Muscle layer of colon (tissue), 2 donors: ENCODE results near the gene NFAT5.
"Not testable (repeated sequence)": the region's sequence is repeated elsewhere in the genome, so short reads cannot be mapped to it uniquely, and the experiment has no call there.

Experiments
- H3K27ac ChIP-seq: one replicate; pipeline ENCODE4 v1.7.0; 2013; ENCODE audit warnings: low read depth, mild to moderate bottlenecking, low read length, moderate library complexity
- H3K27me3 ChIP-seq, 2 donors: one replicate each; pipeline ENCODE4 v1.7.0; 2013; ENCODE audit warnings: low read length in 2 of 2, mild to moderate bottlenecking in 2 of 2; ENCODE audit not compliant: insufficient read depth in 2 of 2, control insufficient read depth in 1 of 2
- H3K36me3 ChIP-seq: one replicate; pipeline ENCODE4 v1.7.0; 2013; ENCODE audit warnings: mild to moderate bottlenecking, low read length; ENCODE audit not compliant: insufficient read depth
- H3K4me1 ChIP-seq: one replicate; pipeline ENCODE4 v1.7.0; 2013; ENCODE audit warnings: mild to moderate bottlenecking, low read length; ENCODE audit not compliant: insufficient read depth
- H3K4me3 ChIP-seq, 2 donors: one replicate each; pipeline ENCODE4 v1.7.0; 2013; ENCODE audit warnings: low read length in 2 of 2, low read depth in 1 of 2, mild to moderate bottlenecking in 1 of 2, moderate library complexity in 1 of 2
- H3K9ac ChIP-seq: one replicate; pipeline ENCODE4 v1.7.0; 2013; ENCODE audit warnings: low read length
- H3K9me3 ChIP-seq: one replicate; pipeline ENCODE4 v1.7.0; 2013; ENCODE audit warnings: mild to moderate bottlenecking, low read length
- donor health status: abdominal sarcoma.
- donor health status: Adenocarcinoma of cecum.

Gene NFAT5

DNA sequence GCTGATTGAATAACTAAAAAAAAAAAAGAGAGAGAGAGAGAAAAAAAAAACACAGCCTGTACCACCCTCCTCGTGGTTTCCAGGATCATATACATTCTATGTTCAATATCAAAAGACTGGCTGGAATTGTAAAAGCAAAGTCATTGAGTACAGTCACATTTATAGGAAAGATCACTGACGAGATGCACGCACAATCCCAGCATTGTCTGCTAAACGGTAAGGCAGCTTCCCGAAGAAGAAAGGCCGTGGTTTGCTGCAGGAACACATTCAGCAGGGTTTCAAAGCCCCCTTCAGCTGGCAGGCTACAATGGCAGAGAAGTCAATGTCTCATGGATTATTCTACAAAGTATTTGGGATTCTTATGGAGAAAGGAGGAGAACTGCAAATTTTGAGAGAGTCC is 151.3 kb downstream of the NFAT5 start:
- no peaks in the 10 kb centered on the region for H3K4me1 ChIP-seq
- H3K9me3 ChIP-seq: no peaks in the 10 kb centered on the region
- no peak overlapping the region for H3K27ac ChIP-seq
- H3K9ac ChIP-seq: no peak overlapping the region
- H3K36me3 ChIP-seq: peaks cover 26% of the 10 kb centered on the region
- H3K27me3 ChIP-seq: no peaks in the 10 kb centered on the region
- no peak overlapping the region for H3K4me3 ChIP-seq

DNA sequence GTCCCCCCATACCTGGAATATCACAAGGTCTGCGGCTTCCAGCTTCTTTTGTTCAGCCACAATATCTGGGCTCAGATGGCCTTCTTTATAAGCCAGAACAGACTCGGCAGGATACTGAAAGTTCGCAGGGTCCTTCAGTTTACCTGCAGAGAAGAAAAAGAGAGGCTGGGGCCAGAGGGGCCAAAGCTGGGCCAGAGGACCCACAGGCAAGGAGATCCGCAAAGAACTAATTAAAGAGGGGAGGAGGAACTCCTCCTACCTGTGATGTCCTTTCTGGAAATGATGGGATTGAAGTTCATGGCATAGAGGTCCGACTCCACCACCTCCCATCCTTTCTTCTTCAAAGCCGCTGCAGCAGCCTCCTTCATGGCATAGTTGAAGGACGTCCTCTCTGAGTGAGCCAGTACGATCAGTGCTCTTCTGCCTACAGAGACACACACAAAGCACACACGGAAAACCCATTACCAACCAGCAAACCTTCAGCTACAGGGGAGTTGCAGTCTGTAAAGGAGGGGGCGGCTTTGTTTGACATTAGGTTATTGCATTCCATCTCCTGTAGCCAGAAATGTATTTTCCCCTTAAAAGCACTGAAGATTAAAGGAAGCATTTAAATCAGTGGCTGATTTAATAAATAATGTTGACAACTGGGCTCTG is 152.5 kb downstream of the NFAT5 start:
- Histone ChIP-seq H3K9ac (no peak overlapping the region), H3K9me3 (no peaks in the 10 kb centered on the region), H3K27ac (no peak overlapping the region), H3K4me3 (no peak overlapping the region), H3K4me1 (no peaks in the 10 kb centered on the region), H3K27me3 (no peaks in the 10 kb centered on the region), H3K36me3 (peaks cover 15% of the 10 kb centered on the region)

DNA sequence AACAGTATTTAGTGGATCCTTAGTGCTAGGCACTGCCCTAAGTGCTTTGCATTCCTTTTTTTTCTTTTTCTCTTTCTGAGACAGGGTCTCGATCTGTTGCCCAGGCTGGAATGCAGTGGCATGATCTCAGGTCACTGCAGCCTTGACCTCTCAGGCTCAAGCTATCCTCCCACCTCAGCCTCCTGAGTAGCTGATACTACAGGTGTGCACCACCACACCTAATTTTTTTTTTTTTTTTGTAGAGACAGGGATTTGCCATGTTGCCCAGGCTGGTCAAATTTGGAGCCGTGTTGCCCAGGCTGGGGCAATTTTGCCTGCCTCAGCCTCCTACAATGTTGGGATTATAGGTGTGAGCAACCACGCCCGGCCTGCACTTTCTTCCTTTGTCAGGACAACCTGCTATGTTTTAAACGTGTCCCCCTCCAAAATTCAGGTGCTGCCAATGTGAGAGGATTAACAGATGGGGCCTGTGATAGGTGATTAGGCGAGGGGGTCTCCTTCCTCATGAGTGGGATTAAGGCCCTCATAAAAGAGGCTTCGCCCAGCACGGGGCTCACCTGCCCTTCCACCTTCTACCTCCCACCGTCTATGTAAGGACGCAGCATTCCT is 155.2 kb downstream of the NFAT5 start:
- Histone ChIP-seq H3K4me3 (no peak overlapping the region), H3K27me3 (no peaks in the 10 kb centered on the region), H3K9ac (no peak overlapping the region), H3K9me3 (no peaks in the 10 kb centered on the region), H3K36me3 (peaks cover 8% of the 10 kb centered on the region), H3K4me1 (peaks cover 2% of the 10 kb centered on the region), H3K27ac (no peak overlapping the region)

DNA sequence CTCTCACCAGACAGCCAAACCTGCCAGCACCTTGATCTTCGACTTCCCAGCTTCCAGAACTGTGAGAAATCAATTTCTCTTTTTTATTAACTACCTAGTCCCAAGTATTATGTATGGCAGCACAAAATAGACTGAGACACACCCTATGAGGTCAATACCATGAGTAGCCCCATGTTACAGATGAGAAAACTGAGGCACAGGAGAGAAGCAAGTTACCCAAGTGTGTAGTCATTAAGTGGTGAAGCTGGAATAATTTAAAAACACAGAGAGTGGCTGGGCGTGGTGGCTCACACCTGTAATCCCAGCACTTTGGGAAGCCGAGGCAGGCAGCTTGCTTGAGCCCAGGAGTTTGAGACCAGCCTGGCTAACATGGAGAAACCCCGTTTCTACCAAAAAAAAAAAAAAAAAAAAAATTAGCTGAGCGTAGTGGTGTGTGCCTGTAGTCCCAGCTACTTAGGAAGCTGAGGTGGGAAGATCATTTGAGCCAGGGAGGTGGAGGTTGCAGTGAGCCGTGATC is 155.7 kb downstream of the NFAT5 start:
- Histone ChIP-seq H3K4me1 (peaks cover 3% of the 10 kb centered on the region), H3K9ac (no peak overlapping the region), H3K4me3 (no peak overlapping the region), H3K27me3 (no peaks in the 10 kb centered on the region), H3K9me3 (no peaks in the 10 kb centered on the region), H3K27ac (no peak overlapping the region), H3K36me3 (peaks cover 8% of the 10 kb centered on the region)

DNA sequence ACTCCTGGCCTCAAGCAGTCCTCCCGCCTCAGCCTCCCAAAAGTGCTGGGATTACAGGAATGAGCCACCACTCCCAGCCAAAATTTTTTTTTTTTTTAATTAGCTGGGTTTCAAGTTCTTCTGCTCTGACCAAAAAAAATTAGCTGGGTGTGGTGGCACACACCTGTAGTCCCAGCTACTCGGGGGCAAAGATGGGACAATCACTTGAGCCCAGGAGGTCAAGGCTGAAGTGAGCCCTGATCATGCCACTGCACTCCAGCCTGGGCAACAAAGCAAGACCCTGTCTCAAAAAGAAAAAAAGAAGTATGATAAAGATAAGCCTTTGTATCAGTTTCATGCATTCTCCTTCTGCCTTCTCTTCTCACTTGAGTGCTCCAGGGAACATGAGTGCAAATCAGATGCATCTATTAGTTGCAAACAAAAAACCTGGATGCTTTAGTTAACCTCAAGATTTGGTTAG is 158.7 kb downstream of the NFAT5 start:
- Histone ChIP-seq H3K27ac (no peak overlapping the region), H3K9me3 (no peaks in the 10 kb centered on the region), H3K27me3 (no peaks in the 10 kb centered on the region), H3K4me3 (no peak overlapping the region), H3K36me3 (no peaks in the 10 kb centered on the region), H3K9ac (no peak overlapping the region), H3K4me1 (peaks cover 14% of the 10 kb centered on the region)

DNA sequence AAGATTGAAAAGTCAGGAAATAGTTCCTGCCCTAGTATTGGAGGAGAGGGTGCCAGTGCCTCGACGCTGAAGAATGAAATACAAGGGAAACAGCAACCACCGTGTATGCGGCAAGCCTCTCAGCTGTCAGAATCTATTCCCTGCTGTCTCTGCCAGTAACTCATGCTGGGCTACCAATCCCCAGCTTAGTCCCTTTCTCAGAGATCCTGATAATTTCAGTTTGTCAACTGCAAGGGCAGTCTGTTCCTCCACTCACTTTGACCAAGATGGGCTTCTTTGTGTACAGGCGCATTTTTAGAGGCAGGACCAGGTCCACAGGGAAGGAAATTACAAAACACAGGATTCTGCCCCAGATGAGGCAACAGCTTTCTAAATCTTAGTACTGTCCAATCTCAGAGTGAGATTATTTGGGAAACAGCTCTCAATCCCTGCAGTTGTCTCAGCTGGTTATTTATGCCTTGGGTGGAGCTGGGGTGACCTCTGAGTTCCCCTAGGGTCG is 159.3 kb downstream of the NFAT5 start:
- no peaks in the 10 kb centered on the region for H3K9me3 ChIP-seq
- H3K9ac ChIP-seq: no peak overlapping the region
- H3K4me3 ChIP-seq: no peak overlapping the region
- H3K27me3 ChIP-seq: no peaks in the 10 kb centered on the region
- H3K36me3 ChIP-seq: no peaks in the 10 kb centered on the region
- peak overlapping the region; percentile 3 for H3K27ac ChIP-seq
- H3K4me1 ChIP-seq: peaks cover 14% of the 10 kb centered on the region

DNA sequence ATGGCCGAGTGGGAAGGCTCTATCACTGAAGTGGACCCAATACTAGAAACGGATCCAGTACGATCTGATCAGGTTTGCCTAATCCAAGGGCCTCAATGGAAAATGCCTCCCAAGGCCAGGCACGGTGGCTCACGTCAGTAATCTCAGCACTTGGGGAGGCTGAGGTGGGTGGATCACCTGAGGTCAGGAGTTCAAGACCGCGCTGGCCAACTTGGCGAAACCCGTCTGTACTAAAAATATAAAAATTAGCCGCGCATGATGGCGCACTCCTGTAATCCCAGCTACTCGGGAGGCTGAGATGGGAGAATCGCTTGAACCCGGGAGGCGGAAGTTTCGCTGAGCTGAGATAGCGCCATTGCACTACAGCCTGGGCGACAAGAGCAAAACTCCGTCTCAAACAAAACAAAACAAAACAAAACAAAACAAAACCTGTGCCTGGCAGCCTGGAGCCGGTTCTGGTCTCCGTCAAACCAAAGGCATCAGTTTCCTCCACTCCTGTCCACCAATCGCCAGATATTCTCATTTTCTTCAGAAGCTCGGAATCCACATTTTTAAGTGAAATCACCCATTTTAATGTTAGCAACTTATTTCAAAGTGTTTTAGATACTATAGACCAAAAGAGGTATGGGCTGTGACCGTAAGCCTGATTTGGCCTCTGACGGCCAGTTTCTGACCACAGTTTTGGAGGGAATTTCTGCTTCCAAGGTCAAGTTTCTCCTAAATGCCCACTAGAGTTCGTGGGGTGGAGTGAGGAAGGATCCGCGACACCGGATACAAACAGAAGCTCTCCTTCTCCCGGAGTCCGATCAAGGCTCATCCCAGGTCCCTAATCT is 159.9 kb downstream of the NFAT5 start:
- H3K9ac ChIP-seq: peak overlapping the region; percentile 44
- no peaks in the 10 kb centered on the region for H3K27me3 ChIP-seq
- peak overlapping the region; percentile 45 to 70 for H3K4me3 ChIP-seq
- peak overlapping the region; percentile 48 for H3K27ac ChIP-seq
- no peaks in the 10 kb centered on the region for H3K36me3 ChIP-seq
- no peaks in the 10 kb centered on the region for H3K9me3 ChIP-seq
- H3K4me1 ChIP-seq: peaks cover 14% of the 10 kb centered on the region

DNA sequence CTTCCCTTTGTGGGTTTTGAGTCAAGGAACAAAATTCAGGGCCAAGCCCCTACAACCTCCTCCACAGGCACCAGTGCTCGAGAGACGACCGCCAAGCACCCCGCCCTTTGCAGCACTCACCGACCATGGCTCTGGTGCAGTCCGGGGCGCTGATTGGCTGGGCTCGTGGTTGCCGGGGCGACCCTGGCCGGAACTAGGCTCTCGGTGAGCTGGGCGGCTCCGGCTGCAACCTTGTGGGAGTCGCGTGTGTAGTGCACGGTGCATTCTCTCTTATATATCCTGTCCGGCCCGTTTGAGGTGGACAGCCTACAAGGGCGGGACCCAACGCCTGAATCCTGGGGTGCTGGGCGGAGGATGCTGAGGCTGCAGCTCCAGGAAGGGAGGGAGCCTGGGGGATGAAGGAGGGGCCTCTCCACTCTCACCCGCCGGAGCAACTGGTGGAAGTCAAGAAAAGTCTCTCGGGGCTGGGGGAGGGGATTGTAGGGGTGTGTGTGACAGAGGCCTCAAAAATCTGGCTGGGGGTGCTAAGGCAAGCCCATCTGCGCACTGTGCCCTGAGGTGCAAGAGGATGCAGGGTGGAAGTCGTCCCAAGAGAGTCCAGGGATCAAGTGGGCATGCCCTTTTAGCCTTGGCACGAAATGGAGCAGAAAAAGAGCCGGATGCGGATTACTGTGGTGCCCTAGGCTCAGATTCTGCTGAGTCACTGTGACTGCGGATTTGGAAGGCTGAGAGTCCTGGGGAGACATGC is 160.7 kb downstream of the NFAT5 start, which contains the start of gene NQO1:
NQO1 (minus strand) TSS at position 248 of the 748 bp plus-strand sequence; CDS start at position 127, 121 bp downstream.
- Histone ChIP-seq H3K36me3 (no peaks in the 10 kb centered on the region), H3K9me3 (no peaks in the 10 kb centered on the region), H3K4me1 (peaks cover 14% of the 10 kb centered on the region), H3K4me3 (peak within 1 kb of the TSS; percentile 45 to 70), H3K27me3 (no peaks in the 10 kb centered on the region), H3K27ac (peak within 1 kb of the TSS; percentile 48), H3K9ac (peak within 1 kb of the TSS; percentile 44)

DNA sequence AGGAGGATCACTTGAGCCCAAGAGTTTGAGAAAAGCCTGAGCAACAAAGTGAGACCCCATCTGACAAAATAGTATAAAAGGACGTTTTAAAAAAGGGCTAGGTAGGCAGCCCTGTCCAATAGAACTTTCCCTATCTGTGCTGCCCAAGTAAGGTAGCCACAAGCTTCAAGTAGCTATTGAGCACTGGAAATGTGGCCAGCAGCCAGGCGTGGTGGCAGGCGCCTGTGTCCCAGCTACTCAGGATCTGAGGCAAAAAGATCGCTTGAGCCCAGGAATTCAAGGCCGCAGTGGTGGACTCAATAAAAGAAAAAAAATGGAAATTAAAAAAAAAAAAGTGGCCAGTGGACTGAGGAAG is 162.1 kb downstream of the NFAT5 start:
- Histone ChIP-seq H3K4me1 (peaks cover 14% of the 10 kb centered on the region), H3K9me3 (no peaks in the 10 kb centered on the region), H3K27me3 (no peaks in the 10 kb centered on the region), H3K9ac (no peak overlapping the region), H3K4me3 (no peak overlapping the region), H3K36me3 (no peaks in the 10 kb centered on the region), H3K27ac (no peak overlapping the region)

DNA sequence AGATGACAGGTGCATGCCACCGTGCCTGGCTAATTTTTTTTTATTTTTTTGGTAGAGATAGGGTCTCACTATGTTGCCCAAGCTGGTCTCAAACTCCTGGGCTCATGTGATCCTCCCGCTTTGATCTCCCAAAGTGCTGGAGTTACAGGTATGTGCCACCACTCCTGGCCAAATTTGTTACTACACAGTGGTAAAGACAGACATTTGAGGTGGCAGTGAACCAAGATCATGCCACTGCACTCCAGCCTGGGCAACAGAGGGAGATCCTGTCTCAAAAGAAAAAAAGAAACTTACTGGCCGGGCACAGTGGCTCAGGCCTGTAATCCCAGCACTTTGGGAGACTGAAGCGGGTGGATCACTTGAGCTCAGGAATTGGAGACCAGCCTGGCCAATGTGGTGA is 163.3 kb downstream of the NFAT5 start:
- peaks cover 14% of the 10 kb centered on the region for H3K4me1 ChIP-seq
- H3K27me3 ChIP-seq, H3K4me3 ChIP-seq, H3K9me3 ChIP-seq, H3K36me3 ChIP-seq, H3K9ac ChIP-seq, H3K27ac ChIP-seq: not testable (repeated sequence)

DNA sequence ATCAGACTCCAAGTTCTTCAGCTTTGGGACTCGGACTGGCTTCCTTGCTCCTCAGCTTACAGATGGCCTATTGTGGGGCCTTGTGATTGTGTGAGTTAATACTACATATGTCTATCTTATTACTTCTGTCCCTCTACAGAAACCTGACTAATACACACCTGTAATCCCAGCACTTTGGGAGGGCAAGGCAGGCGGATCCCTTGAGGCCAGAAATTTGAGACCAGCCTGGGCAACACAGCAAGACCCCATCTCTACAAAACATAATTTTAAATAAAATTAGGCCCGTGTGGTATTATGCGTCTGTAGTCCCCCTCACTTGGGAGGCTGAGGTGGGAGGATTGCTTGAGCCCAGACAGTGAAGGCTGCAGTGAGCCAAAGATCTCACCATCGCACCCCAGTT is 165.5 kb downstream of the NFAT5 start:
- not testable (repeated sequence) for H3K27me3 ChIP-seq, H3K27ac ChIP-seq, H3K4me3 ChIP-seq, H3K9me3 ChIP-seq, H3K9ac ChIP-seq, H3K36me3 ChIP-seq
- peaks cover 11% of the 10 kb centered on the region for H3K4me1 ChIP-seq
